Activated CD4-positive, alpha-beta T cell treated with anti-CD3 and anti-CD28 coated beads, Interleukin-2, amount 50 U/mL, for 16 hours (primary cell): Measurements from ENCODE around the gene COCH.
"Not testable (repeated sequence)": the region's sequence is repeated elsewhere in the genome, so short reads cannot be mapped to it uniquely, and the experiment has no call there.

Source experiments
- DNase-seq: peaks from one replicate; pipeline ENCODE4 v3.0.0-alpha.2; 2020

Gene COCH

DNA sequence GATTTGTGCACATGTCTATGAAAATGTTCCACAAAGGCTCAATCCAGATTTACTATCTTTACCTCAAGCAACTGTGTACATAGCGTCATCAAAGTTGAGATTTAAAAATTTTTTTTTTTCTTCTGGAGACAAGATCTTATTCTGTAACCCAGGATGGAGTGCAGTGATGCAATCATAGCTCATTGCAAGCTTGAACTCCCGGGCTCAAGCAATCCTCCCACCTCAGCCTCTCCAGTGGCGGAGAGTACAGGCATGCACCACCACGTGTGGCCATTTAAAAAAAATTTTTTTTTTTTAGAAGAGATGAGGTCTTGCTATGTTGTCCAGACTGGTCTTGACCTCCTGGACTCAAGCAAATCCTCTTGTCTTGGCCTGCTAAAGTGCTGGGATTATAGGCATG lies 2.3 kb downstream of the COCH start:
- DNase-seq: no peak

DNA sequence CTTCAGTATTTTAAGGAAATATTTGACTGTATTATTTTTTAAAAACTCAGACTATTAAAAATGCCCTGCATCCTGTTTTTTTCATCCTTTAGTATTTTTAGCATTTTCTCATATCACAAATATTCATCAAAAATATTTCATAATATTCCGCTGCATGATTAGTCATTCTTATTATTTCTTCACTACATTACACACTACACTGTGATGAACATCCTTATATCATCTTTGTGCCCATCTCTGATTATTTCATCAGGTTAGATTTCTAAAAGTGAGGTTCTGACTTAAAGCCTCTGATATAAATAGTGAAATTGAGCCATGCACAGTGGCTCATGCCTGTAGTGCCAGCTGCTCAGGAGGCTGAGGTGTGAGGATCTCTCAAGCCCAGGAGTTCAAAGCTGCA lies 8.1 kb downstream of the COCH start:
- DNase-seq: no peak

DNA sequence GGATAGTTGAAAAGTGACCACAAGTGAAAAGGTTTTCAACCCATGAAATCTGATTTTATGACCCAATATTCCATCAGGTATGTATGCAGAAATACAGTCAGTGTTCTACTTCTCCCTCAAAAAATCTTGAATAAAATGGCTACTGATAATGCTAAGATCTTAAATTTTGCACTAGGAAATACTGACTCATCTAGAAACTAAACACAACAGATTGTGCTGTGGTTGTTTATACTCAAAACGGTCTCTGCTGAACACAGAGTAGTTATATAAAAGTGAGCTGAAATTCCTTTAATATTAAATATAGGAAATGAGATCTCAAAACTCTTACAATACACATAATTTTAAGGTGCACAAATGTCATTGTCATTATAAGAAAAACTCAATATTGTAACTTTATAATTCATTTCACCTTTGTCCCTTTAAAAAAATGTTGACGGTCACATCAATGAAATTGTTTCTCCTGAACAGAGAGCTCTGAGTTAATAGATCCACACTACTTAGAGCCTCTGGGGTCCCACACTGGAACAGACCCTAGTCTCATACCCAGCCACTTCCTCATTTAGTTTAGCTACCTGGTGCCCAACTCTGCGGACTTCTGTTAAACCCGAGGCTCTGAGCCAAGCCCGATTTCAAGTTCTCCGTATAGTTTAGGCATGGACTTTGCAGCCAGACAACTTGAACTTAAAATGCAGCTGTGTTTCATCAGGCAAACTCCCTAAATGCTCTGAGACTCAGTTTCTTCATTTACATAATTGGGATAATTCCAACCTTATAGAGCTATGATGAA lies 9.3 kb downstream of the COCH start:
- peak; percentile 46 for DNase-seq

DNA sequence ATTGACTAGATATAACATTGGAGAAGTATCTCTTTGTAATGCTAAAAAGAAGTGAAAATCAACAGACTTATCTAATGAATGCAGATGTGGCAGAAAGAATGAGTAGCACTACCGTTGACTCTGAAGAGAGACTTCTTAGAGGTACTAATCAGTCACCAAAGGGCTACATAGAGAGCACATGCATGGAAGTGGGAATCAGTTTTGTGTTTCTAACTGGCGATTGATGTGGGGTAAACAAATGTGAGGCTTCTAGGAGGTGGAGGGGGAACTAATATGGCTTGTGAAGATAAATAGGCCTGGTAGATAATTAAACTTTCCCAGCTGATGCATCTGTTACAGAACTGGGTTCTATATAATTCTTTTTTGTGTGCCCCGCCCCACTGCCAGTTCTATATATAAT lies 10.5 kb downstream of the COCH start:
- DNase-seq: no peak

DNA sequence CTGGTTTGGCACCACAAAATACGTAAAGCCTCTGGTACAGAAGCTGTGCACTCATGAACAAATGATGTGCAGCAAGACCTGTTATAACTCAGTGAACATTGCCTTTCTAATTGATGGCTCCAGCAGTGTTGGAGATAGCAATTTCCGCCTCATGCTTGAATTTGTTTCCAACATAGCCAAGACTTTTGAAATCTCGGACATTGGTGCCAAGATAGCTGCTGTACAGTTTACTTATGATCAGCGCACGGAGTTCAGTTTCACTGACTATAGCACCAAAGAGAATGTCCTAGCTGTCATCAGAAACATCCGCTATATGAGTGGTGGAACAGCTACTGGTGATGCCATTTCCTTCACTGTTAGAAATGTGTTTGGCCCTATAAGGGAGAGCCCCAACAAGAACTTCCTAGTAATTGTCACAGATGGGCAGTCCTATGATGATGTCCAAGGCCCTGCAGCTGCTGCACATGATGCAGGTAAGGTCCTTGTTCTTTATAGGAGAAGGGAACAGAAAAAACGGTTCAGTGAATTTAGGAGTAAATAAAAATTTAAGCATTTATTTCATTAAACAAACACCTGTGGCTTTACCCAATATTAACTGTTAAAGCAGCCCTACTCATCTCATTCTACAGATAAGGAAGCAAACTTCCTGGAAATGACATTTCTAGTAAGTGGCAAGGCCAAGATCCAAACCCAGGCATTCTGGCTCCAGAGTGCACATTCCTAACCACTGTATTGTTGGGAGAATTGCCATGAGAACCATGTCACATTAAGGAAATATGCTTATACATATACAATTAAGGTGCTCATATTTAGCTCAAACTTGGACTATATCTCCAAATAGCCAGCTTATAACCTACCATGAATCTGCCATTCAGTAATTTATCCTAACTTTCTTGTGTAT lies 11.7 kb downstream of the COCH start:
- DNase-seq: no peak

DNA sequence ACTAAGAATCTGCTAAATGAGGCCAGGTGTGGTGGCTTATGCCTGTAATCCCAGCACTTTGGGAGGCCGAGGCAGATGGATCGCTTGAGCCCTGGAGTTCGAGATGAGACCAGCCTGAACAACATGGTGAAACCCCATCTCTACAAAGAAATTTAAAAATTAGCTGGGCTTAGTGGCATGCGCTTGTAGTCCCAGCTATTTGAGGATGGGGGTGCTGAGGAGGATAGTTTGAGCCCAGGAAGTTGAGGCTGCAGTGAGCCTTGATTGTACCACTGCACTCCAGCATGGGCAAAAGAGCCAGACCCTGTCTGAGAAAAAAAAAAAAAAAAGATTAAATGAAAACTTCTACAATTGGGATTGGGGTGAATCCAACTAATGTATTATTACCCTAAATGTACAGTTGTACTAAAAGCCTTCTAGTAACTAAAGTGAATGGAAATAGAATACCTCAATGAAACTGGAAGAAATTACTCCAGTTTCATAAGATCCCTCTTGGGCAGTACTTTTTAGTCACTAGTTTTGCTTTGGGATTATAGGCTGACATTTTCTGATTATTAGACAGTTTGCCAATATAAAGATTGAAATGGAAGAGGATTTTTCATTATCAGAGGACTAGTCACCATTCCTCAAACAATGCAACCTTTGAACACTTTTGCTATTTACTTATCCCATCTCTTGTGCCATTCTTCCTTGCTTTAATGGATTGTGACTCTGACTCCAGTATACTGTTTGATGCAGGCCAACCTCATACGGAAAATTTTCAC lies 14.3 kb downstream of the COCH start:
- DNase-seq: no peak

DNA sequence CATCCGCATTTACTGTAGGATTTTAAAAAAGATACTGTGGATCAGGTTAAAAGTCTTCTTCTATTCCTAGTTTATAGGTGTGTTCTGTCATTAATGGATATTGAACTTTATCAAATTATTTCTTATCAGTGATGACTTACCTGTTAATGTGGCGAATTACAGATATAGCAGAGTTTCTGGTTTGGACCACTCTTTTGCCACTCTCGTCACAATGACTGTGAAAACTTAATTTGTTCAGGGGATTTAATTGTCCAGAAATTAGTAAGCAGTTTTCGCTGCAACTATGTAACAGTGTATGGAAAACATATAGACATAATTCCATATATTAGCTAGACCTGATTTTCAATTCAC lies 14.9 kb downstream of the COCH start:
- no peak for DNase-seq

DNA sequence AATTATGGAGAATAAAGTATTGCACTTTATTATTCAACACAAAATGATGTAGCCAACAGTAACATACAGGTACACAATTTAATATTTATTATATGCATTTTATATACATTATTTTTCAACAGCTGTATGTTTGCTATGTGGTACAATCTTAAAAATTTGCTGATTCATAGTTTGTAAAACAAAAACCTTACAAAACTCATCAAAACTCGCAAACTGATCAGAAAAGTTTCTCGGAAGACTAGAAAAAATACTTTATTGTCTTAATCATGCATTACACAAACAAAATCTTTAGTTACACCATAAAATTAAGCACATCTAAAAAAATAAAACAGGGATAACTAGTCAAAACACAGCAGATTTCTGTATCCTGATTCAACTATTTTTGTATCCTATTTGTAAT lies 19.5 kb downstream of the COCH start:
- DNase-seq: no peak

DNA sequence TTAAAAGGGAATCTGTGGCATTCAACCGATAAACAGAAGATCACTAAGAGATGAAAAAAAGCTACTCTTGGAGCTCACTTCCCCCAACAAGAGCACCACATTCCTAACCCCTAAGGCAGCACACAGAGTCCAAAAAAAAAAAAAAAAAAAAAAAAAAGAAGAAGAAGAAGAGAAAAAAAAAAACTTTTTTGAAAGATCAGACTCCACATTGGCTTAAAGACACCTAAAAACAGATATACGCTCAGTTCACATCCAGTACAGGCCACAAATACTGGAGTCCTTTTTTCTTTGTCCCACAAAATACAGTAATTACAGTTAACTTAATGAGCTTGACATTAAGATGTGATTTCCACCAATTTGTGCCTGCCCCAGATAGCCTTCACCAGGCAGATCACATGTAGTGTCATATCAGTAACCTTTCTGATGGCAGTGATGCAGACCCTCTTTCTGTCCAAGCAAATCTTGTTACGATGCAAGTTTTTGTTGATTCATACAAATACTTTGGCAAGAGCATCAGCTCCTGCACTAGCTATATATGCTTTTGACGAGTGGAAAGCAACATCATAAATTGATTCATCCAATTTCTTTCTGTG lies 20.7 kb downstream of the COCH start:
- no peak for DNase-seq

DNA sequence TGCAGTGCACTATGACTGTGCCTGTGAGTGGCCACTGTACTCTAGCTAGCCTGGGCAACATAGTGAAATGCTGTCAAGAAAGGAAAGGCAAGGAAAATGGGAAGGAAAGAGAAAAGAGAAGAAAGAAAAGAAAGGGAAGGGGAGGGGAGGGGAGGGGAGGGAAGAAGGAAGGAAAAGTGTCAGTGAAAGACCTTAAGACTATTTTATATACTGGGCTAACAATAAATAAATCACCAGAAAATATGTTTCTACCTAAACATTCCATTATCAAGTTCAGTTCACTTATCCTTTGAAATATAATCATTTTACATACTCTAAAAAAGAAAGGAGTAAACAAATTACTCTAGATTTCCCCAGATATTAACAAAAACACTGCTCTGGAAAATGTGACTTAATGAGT lies 22.1 kb downstream of the COCH start:
- no peak for DNase-seq

DNA sequence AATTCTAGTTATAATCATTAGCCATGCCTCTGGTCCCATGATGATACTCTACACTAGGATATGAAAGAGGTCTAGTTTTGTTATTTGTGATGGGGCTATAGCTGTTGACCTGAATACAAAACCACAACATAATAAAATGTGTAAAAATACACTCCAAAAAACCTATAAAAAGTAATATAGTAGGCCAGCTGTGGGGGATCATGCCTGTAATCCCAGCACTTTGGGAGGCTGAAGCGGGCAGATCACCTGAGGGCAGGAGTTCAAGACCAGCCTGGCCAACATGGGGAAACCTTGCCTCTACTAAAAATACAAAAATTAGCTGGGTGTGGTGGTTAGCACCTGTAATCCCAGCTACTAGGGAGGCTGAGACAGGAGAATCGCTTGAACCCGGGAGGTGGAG lies 22.8 kb downstream of the COCH start:
- DNase-seq: not testable (repeated sequence)

DNA sequence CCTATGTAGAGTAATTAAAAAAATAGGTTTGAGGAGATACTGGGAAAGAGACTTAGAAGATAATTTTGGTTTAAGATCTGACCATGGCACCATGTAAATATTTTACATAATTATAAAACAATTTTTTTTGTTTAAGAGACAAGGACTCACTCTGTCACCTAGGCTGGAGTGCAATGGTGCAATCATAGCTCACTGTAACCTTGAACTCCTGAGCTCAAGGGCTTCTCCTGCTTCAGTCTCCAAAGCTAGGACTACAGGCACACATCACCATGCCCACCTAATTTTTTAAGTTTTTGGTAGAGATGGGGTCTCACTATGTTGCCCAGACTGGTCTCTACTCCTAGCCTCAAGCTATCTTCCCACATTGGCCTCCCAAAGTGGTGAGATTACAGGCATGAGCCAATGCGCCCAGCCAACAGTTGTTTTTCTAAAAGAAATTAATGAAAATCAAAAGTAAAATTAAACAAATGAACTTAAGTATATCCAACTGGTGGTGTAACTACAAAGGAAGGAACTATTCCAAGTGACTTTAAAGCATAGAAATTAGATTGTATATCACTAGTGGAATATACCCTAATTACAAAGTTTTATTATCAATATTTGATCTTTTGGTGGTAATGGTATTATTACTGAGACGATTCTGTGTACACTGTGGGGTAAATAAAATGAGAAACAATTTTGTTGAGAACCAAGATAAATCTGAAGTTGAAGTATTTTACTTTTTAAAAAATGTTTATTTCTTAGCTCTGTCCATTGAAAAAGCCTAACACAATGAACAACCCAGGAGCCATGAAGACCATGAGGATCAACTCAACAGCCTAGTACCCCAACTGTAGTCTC lies 29.1 kb downstream of the COCH start:
- DNase-seq: no peak

DNA sequence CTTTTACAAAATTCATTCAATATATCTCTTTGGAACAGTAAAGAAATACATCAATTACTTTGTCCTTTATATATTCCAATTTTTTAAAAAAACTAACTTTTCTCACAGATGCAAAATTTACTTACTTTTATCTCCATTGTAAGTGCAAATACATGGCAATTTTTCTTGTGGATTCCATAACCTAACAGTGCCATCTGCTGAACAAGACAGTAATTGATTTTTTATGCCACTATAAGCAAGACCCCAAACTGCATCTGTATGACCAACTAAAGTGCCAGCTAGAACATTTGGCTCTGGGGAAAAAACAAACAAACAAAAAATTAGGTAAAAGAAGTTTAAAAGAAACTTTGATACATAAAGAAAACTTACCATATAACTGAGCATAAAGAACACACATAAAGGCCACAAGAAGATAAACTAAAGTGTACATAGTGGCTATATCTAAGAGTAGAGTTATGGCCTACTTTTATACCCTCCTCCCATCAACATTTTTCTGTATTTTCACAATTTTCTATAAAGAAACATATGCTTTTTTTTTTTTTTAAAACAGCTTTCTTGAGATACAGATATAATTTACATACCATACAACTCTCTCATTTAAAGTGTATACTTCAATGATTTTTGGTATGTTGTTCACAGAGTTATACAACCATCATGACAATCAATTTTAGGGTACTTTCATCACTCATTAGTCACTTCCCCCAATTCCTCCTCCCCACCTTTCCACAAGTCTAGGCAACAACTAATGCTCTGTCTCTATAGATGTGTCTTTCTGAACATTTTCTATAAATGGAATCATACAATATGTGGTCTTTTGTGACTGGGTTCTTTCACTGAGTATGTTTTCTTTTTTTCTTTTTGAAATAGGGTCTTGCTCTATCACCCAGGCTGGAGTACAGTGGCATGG lies 32.6 kb downstream of the COCH start:
- DNase-seq: peak; percentile 12

DNA sequence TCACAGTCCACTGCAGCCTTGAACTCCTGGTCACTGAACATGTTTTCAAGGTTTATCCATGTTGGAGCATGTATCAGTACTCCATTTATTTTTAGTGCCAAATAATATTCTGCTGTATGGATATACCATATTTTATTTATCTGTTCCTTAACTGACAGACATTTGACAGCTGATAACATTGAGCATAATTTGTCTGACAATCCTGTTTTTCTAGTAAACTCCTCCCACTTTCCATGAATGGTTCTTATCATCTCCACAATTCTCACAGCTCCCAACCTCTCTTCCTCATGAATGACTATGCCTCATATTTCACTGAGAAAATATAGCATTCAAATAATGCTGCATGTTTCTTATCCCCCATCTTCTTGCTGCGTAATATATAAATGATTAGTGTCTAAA lies 33.3 kb downstream of the COCH start:
- no peak for DNase-seq

DNA sequence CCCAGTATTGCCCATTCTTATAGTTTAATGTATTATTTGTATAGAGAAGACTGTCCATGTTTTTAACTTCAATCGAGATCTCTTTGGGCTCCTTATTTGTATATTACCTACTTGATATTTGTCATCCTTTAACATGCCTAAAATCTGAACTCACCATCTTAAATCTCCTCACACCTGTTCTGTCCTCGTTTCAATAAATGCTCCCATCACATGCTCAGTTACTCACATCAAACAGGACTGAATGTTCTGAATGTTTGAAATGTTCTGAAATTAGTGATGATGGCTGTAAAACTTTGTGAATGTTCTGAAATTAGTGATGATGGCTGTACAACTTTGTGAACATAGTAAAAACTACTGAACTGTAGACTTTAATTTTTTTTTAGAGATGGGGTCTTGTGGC lies 34.5 kb downstream of the COCH start:
- DNase-seq: no peak

DNA sequence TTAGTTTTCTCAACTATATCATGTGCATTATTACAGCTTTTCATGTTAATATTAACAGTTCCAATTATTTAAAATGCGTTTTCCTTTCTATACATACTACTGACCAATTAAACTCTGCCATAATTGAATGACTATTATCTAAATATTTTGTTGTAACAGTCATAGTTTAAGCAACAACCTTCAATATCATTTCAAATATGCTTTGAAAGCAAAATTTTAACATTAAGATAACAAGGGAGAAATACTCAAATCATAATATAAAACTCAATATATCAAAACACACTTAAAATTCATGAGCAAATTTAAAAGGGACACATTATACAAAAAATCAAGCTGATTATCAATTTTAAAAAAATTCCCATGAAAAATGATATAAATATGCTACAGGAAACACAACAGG lies 40.5 kb downstream of the COCH start:
- DNase-seq: no peak

DNA sequence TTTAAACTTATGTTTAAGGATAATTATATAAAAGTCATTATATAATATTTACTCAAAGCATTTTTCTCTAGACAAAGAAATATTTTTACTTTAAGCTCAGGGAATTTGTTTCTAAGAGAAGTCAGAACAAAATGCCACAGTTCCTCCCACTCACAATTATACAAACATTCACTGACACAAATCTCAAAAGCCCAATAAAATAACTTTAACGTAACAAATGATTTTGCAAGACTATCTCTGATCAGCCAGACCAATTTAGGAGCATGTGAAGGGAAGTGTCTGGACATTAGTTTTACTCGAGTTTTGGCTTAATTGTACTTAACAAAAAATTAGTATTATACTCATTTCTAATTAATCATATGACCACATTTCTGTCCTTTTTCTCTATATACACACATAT lies 41.2 kb downstream of the COCH start:
- DNase-seq: no peak

DNA sequence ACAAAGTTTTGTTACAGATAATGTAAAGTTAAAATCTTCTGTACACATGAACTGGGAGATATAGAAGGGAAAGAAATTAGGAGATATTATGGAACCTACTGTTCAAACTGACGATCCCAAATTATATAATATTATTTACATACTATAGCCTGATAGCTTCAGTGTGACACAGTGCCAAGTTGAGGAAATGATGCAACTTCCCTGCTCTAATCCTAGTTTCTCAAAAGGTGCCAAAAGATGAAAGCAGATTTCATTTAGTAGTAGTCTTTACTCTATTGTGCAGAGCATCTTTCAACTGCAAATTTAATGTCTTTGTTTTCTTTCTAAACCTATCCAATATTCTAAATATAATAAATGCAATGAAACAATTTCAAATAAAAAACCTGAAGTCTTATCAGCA lies 46.9 kb downstream of the COCH start:
- peak; percentile 3 for DNase-seq

DNA sequence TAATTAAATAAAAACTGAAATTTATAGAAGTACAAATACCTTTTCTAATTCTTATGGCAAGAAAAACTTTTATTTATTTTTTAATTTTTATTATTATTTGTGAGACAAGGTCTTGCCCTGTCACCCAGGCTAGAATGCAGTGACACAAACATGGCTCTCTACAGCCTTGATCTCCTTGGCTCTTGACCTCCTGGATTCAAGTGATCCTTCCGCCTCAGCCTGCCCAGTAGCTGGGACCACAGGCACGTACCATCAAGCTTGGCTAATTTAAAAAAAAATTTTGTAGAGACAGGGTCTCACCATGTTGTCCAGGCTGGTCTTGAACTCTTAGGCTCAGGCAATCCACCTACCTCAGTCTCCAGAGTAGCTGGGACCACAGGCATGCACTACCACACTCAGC lies 47.4 kb downstream of the COCH start:
- no peak for DNase-seq

DNA sequence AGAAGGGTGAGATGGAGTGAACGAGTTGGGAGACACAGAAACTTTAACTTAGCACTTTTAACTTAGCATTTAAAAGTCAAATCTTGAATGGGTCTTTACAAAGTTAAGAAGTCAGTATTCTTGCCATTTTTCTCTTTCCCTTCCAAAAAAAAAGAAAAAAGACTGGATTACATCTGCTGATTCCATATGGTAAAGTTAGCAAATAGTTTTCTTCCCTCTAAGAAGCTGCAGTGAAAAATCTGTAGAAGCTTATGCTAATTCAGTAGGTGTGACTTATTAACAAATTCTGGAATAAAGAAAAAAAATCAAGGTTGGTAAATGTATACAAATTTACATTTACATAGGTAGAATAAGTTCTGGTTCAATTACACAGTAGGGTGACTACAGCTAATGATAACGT lies 50.9 kb downstream of the COCH start:
- no peak for DNase-seq

DNA sequence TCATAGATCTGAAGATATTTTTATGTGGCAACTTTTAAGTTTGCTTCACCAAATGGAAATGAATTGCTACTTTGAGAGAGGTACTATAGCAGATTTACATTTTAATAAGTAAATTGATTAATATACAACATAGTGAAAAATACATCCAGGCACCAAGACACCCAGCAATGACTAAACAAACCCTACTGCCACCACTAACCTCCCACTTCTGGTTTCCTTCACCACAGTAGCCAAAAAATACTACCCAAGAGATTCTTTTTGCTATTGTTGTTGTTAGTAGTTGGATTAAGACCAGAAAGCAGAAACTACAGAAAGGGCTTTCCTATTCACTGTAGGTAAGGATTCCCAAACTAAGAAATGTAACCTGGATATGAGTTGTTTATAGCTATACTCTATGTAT lies 54.1 kb downstream of the COCH start:
- peak; percentile 27 for DNase-seq
